ENCODE measurements around the gene RACGAP1.

GRCh38 chr12:50005175-50005574 lies 20.1 kb downstream of the RACGAP1 start:
- TF ChIP-seq CTCF (IDR thresholded peaks at IDR 0.05; ENCODE audit: insufficient read depth, low read depth, low read length) (no peak), EZH2 (IDR thresholded peaks at IDR 0.05; ENCODE audit: insufficient read depth, low read length) (no peak)

Data from astrocyte (in vitro differentiated cells and primary cell).